ENCODE data around the gene RPS27L. TPM values are rescaled to one million over a fixed set of nuclear protein-coding genes. Genes with fewer than 3 reads are reported as not detected.

Gene RPS27L
- total and polyA plus RNA-seq, 4 donors: 9.8 to 184 (median 40.7) TPM

- TF ChIP-seq REST (IDR thresholded peaks at IDR 0.05) (no peak), HNF4A (conservative IDR thresholded peaks at IDR 0.05) (no peak), MAX (IDR thresholded peaks at IDR 0.05) (no peak)
Measured at GRCh38 chr15:63206079-63206478, 48.8 kb upstream of the RPS27L start (continued).

GRCh38 chr15:63203451-63204090 lies 46.3 kb upstream of the RPS27L start:
- TF ChIP-seq FOXA2 (IDR thresholded peaks at IDR 0.05): no peak
- TF ChIP-seq TAF1 (conservative IDR thresholded peaks at IDR 0.05): no peak
- no peak for TF ChIP-seq RAD21 (IDR thresholded peaks at IDR 0.05)
- H3K4me3 ChIP-seq (ENCODE audit: low read depth in 1 of 3, low read length in 3 of 3): no peak overlapping the region
- no peaks in the 10 kb centered on the region for H3K36me3 ChIP-seq (ENCODE audit: control insufficient read depth in 4 of 4, insufficient read depth in 3 of 4, low read depth in 1 of 4, low read length in 3 of 4)
- 89% methylated on average over 9 of the region's 9 CpGs for WGBS
- peaks cover 0 to 19% (median 5%) of the 10 kb centered on the region in 4 donors for H3K4me1 ChIP-seq (ENCODE audit: control insufficient read depth in 4 of 4, insufficient read depth in 4 of 4, low read length in 3 of 4)
- H3K27me3 ChIP-seq (ENCODE audit: control insufficient read depth in 4 of 4, insufficient read depth in 4 of 4, low read length in 3 of 4): no peaks in the 10 kb centered on the region
- H3K9me3 ChIP-seq (ENCODE audit: control insufficient read depth in 4 of 4, low read length in 3 of 4): no peaks in the 10 kb centered on the region
- no peak overlapping the region for H3K27ac ChIP-seq (ENCODE audit: low read depth in 1 of 2, low read length in 2 of 2)
- H3K9ac ChIP-seq (ENCODE audit: low read depth in 1 of 2, low read length in 2 of 2): no peak overlapping the region
- no peak for DNase-seq (ENCODE audit: low spot score)

GRCh38 chr15:63202861-63203260 lies 45.6 kb upstream of the RPS27L start:
- 74% methylated on average over 5 of the region's 5 CpGs for WGBS
- Histone ChIP-seq H3K27ac (ENCODE audit: low read depth in 1 of 2, low read length in 2 of 2) (no peak overlapping the region), H3K36me3 (ENCODE audit: control insufficient read depth in 4 of 4, insufficient read depth in 3 of 4, low read depth in 1 of 4, low read length in 3 of 4) (no peaks in the 10 kb centered on the region), H3K4me3 (ENCODE audit: low read depth in 1 of 3, low read length in 3 of 3) (no peak overlapping the region), H3K4me1 (ENCODE audit: control insufficient read depth in 4 of 4, insufficient read depth in 4 of 4, low read length in 3 of 4) (peaks cover 7 to 24% (median 10%) of the 10 kb centered on the region in 4 donors), H3K9me3 (ENCODE audit: control insufficient read depth in 4 of 4, low read length in 3 of 4) (no peaks in the 10 kb centered on the region), H3K9ac (ENCODE audit: low read depth in 1 of 2, low read length in 2 of 2) (no peak overlapping the region), H3K27me3 (ENCODE audit: control insufficient read depth in 4 of 4, insufficient read depth in 4 of 4, low read length in 3 of 4) (no peaks in the 10 kb centered on the region)
- TF ChIP-seq REST (IDR thresholded peaks at IDR 0.05): no peak
- no peak for TF ChIP-seq RAD21 (IDR thresholded peaks at IDR 0.05)
- DNase-seq (ENCODE audit: low spot score): no peak
